SU-DHL-6 (cell line): ENCODE measurements around the gene CTTNBP2NL.

Experiments
- EZH2phosphoT487 ChIP-seq: fragments of 200-600 bp; sonication (generic), shearing (Covaris generic); conservative IDR thresholded peaks from 2 replicates; pipeline ENCODE4 v1.6.1; 2018; ENCODE audit warnings: mild to moderate bottlenecking, antibody characterized with exemption, low read length, moderate library complexity, mixed read lengths
- TF ChIP-seq, protein P1 (sequence below): fragments of 200-600 bp; sonication (generic); IDR thresholded peaks from one replicate; pipeline ENCODE4 v1.5.1; 2017; ENCODE audit warnings: antibody characterized with exemption, mild to moderate bottlenecking, low read length, moderate library complexity; ENCODE audit not compliant: insufficient read depth, poor library complexity, severe bottlenecking

- TF ChIP-seq, protein P1, sequence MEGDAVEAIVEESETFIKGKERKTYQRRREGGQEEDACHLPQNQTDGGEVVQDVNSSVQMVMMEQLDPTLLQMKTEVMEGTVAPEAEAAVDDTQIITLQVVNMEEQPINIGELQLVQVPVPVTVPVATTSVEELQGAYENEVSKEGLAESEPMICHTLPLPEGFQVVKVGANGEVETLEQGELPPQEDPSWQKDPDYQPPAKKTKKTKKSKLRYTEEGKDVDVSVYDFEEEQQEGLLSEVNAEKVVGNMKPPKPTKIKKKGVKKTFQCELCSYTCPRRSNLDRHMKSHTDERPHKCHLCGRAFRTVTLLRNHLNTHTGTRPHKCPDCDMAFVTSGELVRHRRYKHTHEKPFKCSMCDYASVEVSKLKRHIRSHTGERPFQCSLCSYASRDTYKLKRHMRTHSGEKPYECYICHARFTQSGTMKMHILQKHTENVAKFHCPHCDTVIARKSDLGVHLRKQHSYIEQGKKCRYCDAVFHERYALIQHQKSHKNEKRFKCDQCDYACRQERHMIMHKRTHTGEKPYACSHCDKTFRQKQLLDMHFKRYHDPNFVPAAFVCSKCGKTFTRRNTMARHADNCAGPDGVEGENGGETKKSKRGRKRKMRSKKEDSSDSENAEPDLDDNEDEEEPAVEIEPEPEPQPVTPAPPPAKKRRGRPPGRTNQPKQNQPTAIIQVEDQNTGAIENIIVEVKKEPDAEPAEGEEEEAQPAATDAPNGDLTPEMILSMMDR = no peak
- no peak for TF ChIP-seq EZH2phosphoT487
These were observed 10.8 kb downstream of the CTTNBP2NL start for GRCh38 chr1:112406771-112407170.
